ENCODE results near the gene AFG3L2.
A peak's percentile ranks its signal among the peaks of the same experiment; 100 is the strongest.

The AFG3L2 gene

DNA sequence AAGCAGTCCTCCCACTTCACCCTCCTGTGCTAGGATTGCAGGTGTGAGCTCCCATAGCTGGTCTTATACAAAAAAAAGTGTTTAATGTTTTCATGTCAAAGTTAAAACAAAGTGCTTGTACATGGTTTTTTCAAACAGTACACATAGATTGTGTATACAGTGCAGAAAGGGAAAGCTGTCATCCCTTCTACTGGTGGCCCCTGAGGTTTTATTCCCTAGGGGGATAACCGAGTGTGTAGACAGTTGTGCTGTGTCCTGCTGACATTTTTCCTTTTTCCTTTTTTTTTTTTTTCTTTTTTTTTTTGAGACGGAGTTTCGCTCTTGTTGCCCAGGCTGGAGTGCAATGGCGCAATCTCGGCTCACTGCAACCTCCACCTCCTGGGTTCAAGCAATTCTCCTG, 58.2 kb downstream of the AFG3L2 start:
- TF ChIP-seq, protein P1, sequence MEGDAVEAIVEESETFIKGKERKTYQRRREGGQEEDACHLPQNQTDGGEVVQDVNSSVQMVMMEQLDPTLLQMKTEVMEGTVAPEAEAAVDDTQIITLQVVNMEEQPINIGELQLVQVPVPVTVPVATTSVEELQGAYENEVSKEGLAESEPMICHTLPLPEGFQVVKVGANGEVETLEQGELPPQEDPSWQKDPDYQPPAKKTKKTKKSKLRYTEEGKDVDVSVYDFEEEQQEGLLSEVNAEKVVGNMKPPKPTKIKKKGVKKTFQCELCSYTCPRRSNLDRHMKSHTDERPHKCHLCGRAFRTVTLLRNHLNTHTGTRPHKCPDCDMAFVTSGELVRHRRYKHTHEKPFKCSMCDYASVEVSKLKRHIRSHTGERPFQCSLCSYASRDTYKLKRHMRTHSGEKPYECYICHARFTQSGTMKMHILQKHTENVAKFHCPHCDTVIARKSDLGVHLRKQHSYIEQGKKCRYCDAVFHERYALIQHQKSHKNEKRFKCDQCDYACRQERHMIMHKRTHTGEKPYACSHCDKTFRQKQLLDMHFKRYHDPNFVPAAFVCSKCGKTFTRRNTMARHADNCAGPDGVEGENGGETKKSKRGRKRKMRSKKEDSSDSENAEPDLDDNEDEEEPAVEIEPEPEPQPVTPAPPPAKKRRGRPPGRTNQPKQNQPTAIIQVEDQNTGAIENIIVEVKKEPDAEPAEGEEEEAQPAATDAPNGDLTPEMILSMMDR (conservative IDR thresholded peaks at IDR 0.05; ENCODE audit: low read depth, low read length): no peak
- DNase-seq (ENCODE audit: low read depth): no peak
- no peak overlapping the region for H3K4me3 ChIP-seq (ENCODE audit: low read depth, low read length)

DNA sequence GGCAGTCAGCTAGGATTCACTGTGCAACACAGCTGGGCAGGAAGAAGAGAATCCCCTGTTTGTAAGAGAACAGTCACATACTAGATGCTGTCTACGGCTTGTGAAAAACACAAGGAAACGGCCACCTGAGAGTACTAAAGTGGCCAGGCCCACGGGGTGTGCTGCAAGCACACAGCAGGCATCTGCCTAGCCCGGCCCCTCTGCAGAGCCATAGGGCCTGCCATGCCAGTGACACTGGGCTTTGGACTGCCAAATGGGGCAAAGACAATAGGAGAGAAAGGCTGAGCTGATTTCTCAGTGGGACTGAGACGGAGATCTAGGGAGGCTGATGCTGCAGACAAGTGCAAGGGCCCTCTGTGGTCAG, 58.7 kb downstream of the AFG3L2 start:
- TF ChIP-seq, protein P1 (conservative IDR thresholded peaks at IDR 0.05; ENCODE audit: low read depth, low read length): no peak
- DNase-seq (ENCODE audit: low read depth): no peak
- H3K4me3 ChIP-seq (ENCODE audit: low read depth, low read length): no peak overlapping the region

DNA sequence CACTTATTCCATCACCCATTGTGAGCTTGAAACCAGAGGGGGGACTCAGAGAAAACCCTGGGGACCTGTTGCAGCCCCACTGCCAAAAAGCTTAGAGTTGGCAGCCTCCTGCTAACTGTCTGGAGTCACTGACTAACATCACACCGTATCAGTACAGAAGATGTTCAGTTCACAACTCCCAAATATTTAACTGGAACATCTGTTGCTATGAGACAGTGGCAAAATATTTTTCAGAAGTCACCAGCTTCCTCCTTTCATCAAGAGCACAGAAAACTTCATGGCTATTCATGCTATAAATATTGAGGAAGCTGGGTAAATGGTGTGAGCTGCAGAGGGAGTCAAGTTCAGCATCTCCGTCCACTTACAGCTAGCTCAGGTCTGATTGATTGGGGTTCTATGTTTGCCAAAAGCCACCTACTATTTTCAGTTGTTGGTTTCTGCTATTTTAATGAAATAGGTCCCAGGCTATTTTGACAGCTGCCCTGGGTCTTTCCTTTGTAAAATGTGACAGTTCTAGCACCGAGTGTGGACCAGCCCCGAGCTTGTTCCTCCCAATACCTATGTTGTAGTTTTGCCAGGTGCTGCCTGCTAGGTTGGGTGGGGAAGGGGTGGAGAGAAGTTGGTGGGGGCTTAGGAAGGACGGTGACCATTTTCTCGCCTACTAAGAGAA, 59.2 kb downstream of the AFG3L2 start:
- DNase-seq (ENCODE audit: low read depth): peak; percentile 82
- TF ChIP-seq, protein P1 (conservative IDR thresholded peaks at IDR 0.05; ENCODE audit: low read depth, low read length): no peak
- H3K4me3 ChIP-seq (ENCODE audit: low read depth, low read length): no peak overlapping the region

DNA sequence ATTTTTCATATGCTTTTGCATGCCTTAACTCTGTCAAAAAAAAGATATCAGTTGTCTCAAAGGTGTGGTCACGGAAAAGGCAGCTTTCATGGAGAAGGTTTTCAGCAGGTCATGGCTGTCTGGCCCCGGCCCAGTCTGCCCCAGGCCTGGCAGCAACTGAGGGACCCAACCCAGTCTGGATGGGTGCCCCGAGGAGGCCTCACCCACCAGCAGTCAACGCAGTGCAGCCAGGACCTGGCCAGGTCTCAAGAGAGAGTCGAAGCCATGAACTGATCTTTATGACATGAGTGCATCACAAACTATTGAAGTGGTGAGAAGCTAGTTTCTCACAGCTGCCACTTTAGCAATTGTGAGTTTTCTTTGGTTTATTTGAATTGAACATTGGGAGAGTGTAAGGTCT, 61.1 kb downstream of the AFG3L2 start:
- no peak for DNase-seq (ENCODE audit: low read depth)
- no peak overlapping the region for H3K4me3 ChIP-seq (ENCODE audit: low read depth, low read length)
- TF ChIP-seq, protein P1 (conservative IDR thresholded peaks at IDR 0.05; ENCODE audit: low read depth, low read length): no peak

DNA sequence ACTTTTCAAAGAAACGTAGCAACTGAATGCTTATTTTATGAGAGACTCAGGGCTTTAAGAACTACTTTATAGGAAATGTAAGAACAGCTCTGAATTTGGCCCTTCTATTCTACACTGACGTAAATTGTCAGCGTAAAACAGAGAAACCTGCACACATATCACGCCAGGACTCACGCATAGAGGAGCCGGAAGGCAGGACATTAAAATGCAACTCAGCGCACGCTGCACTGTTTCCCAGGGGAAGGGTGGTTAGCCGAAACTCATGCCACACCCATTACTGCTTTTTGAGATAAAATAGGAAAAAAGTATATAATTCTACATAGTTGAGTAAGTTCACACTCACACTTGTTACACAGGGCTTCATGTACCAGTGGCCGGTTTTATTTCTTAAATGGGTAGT, 61.5 kb downstream of the AFG3L2 start:
- no peak for DNase-seq (ENCODE audit: low read depth)
- TF ChIP-seq, protein P1 (conservative IDR thresholded peaks at IDR 0.05; ENCODE audit: low read depth, low read length): no peak
- no peak overlapping the region for H3K4me3 ChIP-seq (ENCODE audit: low read depth, low read length)

DNA sequence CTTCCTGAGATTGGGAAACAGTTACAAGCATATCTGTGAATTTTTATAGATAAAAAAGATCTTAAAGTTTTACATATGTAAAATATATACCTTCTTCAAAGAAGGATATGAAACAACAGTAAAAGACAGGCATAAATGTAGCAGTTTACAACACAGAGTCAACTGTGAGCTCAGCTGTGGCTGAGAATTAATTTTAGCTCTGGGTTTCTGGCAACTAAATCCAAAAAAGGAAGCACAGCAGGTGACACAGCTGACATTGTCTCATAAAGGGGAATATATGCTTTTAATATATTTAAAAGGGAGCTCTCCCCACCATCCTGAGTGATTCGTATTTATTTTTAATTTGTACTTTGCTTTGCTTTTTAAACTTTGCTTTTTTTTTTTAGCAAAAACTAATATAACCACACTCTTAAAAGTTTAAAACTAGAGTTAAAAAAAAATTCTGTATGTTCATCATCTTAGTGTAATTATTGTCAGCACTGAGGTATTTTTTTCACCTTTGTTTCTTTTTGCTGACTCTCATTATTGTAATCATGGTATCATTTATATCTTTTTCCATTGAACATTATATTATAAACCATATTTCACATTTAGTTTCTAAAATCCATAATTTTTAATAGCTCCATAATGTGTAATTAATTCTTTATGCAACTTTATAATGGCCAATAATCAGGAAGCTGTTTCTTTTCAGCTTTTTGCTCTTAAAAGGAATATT, 62.3 kb downstream of the AFG3L2 start:
- DNase-seq (ENCODE audit: low read depth): no peak
- TF ChIP-seq, protein P1 (conservative IDR thresholded peaks at IDR 0.05; ENCODE audit: low read depth, low read length): no peak
- no peak overlapping the region for H3K4me3 ChIP-seq (ENCODE audit: low read depth, low read length)

Data from choroid plexus epithelial cell (primary cell).